Stimulated activated CD8-positive, alpha-beta memory T cell treated with anti-CD3 and anti-CD28 coated beads, Interleukin-12 subunit alpha, Interleukin-12 subunit beta, amount 100 ng/mL, for 1 hour (primary cell): Measurements from ENCODE around the gene PCGF1.
"Not testable (repeated sequence)": the region's sequence is repeated elsewhere in the genome, so short reads cannot be mapped to it uniquely, and the experiment has no call there.

Experiments
- DNase-seq: peaks from one replicate; pipeline ENCODE4 v3.0.0-alpha.2; 2020; ENCODE audit warnings: low read depth

The PCGF1 gene

GRCh38 chr2:74499267-74499939, 8.1 kb downstream of the PCGF1 start, which contains the start of gene LBX2:
LBX2 (minus strand) TSS chr2:74499603; CDS start chr2:74499537, 66 bp downstream.
- DNase-seq: no peak

GRCh38 chr2:74498500-74499266, 8.8 kb downstream of the PCGF1 start:
- no peak for DNase-seq

GRCh38 chr2:74497777-74498499, 9.6 kb downstream of the PCGF1 start:
- no peak for DNase-seq

GRCh38 chr2:74496997-74497776, 10.3 kb downstream of the PCGF1 start:
- no peak for DNase-seq

DNA sequence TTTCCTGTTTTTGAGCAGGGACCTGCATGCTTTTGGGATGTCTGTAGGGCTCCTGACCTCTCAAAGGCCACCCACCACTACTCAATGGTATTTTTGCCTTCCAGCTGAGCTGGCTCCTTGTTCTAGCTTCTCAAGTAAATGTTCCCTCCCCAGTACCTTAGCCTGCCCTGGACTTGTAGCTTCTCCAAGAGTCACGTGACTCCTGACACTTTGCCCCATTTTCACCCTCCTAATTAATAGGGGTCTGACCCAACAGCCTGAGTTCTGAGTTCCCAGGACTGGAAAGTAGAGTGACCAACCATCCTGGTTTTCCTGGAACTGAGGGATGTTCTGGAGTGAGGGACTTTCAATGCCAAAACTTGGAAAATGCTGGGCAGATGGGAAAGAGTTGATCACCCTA, 12.1 kb downstream of the PCGF1 start:
- DNase-seq: no peak

- DNase-seq: no peak
Observed at GRCh38 chr2:74493546-74493945, 13.9 kb downstream of the PCGF1 start.

- DNase-seq: no peak
Observed at GRCh38 chr2:74491648-74492544, 15.6 kb downstream of the PCGF1 start.

- no peak for DNase-seq
Observed at GRCh38 chr2:74489906-74490305, 17.6 kb downstream of the PCGF1 start.

DNA sequence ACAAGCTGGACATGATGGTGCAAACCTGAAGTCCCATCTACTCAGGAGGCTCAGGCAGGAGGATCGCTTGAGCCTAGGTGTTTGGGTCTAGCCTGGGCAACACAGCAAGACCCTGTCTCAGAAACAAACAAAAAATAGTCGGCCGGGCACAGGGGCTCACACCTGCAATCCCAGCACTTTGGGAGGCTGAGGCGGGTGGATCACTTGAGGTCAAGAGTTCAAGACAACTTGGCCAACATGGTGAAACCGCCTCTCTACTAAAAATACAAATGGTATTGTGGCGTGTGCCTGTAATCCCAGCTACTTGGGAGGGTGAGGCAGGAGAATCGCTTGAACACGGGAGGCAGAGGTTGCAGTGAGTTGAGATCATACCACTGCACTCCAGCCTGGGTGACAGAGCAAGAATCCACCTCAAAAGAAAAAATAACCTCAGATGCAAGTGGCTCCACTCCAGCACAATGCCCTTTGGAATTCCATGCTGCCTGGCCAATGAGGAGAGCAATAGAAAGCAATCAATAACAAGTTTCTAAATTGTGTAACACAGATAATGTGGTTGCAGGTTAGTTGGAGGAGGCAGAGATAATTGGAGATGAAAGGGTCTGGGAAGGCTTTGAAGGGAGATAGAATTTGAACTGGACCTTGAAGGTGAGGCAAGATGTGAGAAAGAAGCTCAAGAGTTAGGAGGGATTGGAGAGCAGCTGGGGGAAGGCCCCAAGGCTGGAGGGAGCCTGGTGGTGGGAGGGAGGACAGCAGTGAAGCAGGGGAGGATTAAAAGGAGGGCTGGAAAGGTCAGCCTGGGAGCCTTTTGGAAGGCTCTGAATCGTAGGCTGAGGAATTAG, 18.6 kb downstream of the PCGF1 start:
- DNase-seq: no peak

GRCh38 chr2:74486141-74486540, 21.4 kb downstream of the PCGF1 start:
- no peak for DNase-seq

- DNase-seq: not testable (repeated sequence)
Observed at GRCh38 chr2:74483675-74484164, 23.8 kb downstream of the PCGF1 start.

GRCh38 chr2:74482801-74483674, 24.5 kb downstream of the PCGF1 start, which contains the start of the genes CCDC142 and TTC31:
CCDC142 (minus strand) TSS chr2:74482998; CDS start chr2:74482837, 161 bp downstream.
TTC31 (plus strand) TSS chr2:74483081; CDS start chr2:74483096, 15 bp downstream.
- peak; percentile 86 for DNase-seq

DNA sequence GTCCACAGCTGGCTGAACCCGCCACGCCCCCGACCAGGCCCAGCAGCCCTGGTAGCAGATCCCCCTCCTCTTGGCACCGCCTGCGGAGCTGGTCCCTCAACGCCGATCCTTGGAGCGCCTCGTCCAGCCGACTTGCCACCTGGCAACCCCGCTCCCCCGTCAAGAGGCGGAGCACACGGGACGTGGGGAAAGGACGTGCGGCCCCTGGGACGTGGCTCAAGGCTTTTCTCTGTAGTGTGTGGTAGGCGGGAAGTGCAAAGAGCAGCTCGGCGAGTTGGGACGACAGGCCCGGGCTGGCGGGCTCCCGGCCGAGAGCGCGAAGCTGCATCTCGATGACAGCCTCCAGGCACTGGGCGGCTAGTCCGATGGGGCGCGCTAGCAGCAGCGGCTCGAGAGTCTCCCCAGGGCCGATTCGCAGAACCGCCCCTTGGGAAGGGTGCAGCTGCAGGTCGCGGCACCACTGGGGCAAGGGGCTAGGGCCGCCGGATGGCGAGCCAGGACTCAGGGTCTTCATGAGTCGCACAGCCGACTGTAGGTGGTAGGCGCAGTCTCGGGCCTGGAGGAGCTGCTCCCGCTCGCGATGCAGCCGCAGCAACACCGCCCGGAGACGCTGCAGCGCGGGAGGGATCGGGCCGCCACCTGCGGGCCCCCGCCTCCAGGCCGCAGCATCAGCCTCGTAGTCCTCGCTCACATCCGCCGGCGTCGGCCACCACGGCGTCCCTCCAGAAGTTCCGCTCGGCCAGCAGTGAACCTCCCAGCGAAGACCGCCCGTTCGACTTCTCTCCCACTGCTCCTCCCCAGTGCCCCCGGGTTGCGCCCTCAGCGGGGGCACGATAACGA, 25.3 kb downstream of the PCGF1 start:
- no peak for DNase-seq

DNA sequence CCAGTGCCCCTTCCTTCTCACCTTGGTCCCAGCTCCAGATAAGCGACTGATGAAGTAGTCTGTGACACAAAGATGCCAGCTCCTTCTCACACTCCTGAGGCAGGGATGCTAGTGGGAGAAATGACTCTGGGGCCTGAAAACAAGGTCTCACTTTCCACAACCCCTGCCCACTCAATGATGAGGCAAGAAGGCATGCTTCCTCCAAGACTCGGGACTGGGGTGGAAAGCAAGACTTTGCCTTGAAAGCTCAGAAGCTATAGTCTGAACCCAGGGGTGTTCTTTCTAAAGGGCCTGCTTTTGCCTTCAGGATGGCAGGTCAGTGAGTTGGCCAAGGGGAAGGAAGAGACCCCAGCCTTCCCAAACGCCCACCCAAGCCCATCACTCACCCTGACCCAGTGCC, 26.1 kb downstream of the PCGF1 start:
- DNase-seq: no peak

DNA sequence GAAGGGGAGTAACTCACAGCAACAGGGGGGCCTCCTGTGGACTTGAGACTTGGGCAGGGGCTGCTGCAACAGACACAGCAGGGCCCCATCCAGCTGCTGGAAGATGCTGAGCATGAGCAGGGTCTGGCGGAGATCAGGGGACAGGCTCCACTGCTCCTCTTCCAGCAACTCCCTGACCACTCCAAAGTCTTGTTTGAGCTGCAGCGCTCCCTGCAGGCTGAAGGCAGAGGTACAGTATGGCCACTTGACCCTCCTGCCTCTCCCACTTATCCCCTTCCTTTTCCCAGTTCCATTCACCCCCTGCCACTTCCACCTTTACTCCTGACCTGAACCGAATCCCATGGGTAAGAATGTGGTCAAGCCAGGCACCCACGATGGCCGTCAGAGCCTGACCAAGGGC, 32.6 kb downstream of the PCGF1 start:
- DNase-seq: no peak

GRCh38 chr2:74474481-74474880, 33.0 kb downstream of the PCGF1 start:
- no peak for DNase-seq

DNA sequence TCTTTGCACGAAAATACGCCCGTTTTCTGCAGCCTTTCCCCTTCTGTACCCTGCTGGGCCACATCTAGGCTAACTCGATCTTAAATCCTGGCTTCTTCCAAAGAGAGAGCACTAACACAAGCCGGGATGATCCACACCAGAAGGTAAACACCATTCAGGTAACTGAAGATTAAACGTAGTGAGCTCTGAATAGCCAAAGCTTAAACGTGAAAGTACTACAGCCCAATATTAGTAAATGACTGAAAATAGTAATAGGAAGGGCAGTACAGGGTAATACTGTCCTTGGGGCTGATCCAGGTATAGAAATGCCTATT, 34.6 kb downstream of the PCGF1 start:
- DNase-seq: no peak
